SK-N-SH treated with all-trans-retinoic acid at 6 μM for 48 hours (cell line): Measurements from ENCODE around the gene CD68.

ENCODE experiments used
- ATAC-seq: fragments of 200-7000 bp; cut with Tn5 transposase; 3 replicates; pipeline ENCODE4 v1.9.1; 2020; ENCODE audit warnings: mild to moderate bottlenecking, moderate library complexity
- ARNTL ChIP-seq: fragments of 450-650 bp; formaldehyde crosslinking; IDR thresholded peaks from 2 replicates; pipeline ENCODE4 v1.5.0; 2020; ENCODE audit warnings: low read depth, mild to moderate bottlenecking, moderate library complexity, borderline replicate concordance
- BACH2 ChIP-seq: fragments of 250-450 bp; sonication (Bioruptor Pico); IDR thresholded peaks from 2 replicates; pipeline ENCODE4 v1.9.0; 2021; ENCODE audit warnings: mild to moderate bottlenecking, borderline replicate concordance
- CREB5 ChIP-seq: fragments of 250-450 bp; sonication (Bioruptor Pico); IDR thresholded peaks from 2 replicates; pipeline ENCODE4 v1.5.1; 2020; ENCODE audit warnings: low read depth, mild to moderate bottlenecking, moderate library complexity
- CSDC2 ChIP-seq: fragments of 250-450 bp; sonication (Bioruptor Pico); IDR thresholded peaks from 2 replicates; pipeline ENCODE4 v1.5.0; 2020; ENCODE audit warnings: mild to moderate bottlenecking, moderate library complexity
- CSRNP3 ChIP-seq: fragments of 250-450 bp; sonication (Bioruptor Pico); IDR thresholded peaks from 2 replicates; pipeline ENCODE4 v1.5.1; 2021; ENCODE audit warnings: mild to moderate bottlenecking, moderate library complexity
- ESRRG ChIP-seq: fragments of 250-450 bp; sonication (Bioruptor Pico); IDR thresholded peaks from 2 replicates; pipeline ENCODE4 v1.6.1; 2021; ENCODE audit warnings: mild to moderate bottlenecking
- GLIS3 ChIP-seq: fragments of 250-450 bp; sonication (Bioruptor Pico); IDR thresholded peaks from 2 replicates; pipeline ENCODE4 v1.5.0; 2020; ENCODE audit warnings: mild to moderate bottlenecking, moderate library complexity
- ISL1 ChIP-seq: fragments of 250-450 bp; sonication (Bioruptor Pico); IDR thresholded peaks from 2 replicates; pipeline ENCODE4 v2.1.2; 2022; ENCODE audit warnings: mild to moderate bottlenecking, moderate library complexity
- OSR1 ChIP-seq: fragments of 250-450 bp; sonication (Bioruptor Pico); IDR thresholded peaks from 2 replicates; pipeline ENCODE4 v1.8.0; 2022; ENCODE audit warnings: moderate library complexity, mild to moderate bottlenecking, inconsistent platforms
- PPARA ChIP-seq: fragments of 250-450 bp; sonication (Bioruptor Pico); IDR thresholded peaks from 2 replicates; pipeline ENCODE4 v1.5.0; 2020; ENCODE audit warnings: mild to moderate bottlenecking, borderline replicate concordance
- SNAI2 ChIP-seq: fragments of 250-450 bp; sonication (Bioruptor Pico); IDR thresholded peaks from 2 replicates; pipeline ENCODE4 v1.5.0; 2020; ENCODE audit warnings: mild to moderate bottlenecking, moderate library complexity
- TOX ChIP-seq: fragments of 250-450 bp; sonication (Bioruptor Pico); IDR thresholded peaks from 2 replicates; pipeline ENCODE4 v1.8.0; 2021; ENCODE audit warnings: mild to moderate bottlenecking, moderate library complexity, borderline replicate concordance
- TSHZ2 ChIP-seq: fragments of 250-450 bp; sonication (Bioruptor Pico); IDR thresholded peaks from 2 replicates; pipeline ENCODE4 v1.5.0; 2020; ENCODE audit warnings: mild to moderate bottlenecking, moderate library complexity
- ZC3H10 ChIP-seq: fragments of 250-450 bp; sonication (Bioruptor Pico); IDR thresholded peaks from 2 replicates; pipeline ENCODE4 v1.5.1; 2021; ENCODE audit warnings: mild to moderate bottlenecking, moderate library complexity
- ZFP3 ChIP-seq: fragments of 250-450 bp; sonication (Bioruptor Pico); IDR thresholded peaks from 2 replicates; pipeline ENCODE4 v1.5.0; 2020; ENCODE audit warnings: mild to moderate bottlenecking, moderate library complexity
- ZNF565 ChIP-seq: fragments of 450-650 bp; formaldehyde crosslinking; conservative IDR thresholded peaks from 2 replicates; pipeline ENCODE4 v1.5.0; 2020; ENCODE audit warnings: low read depth, mild to moderate bottlenecking, moderate library complexity
- ZNF70 ChIP-seq: fragments of 450-650 bp; formaldehyde crosslinking; IDR thresholded peaks from 2 replicates; pipeline ENCODE4 v1.5.0; 2020; ENCODE audit warnings: mild to moderate bottlenecking, moderate library complexity
- ZNF8 ChIP-seq: fragments of 450-650 bp; formaldehyde crosslinking; IDR thresholded peaks from 2 replicates; pipeline ENCODE4 v1.5.0; 2020; ENCODE audit warnings: mild to moderate bottlenecking, moderate library complexity
- TF ChIP-seq, protein P1 (sequence below): fragments of 250-450 bp; sonication (Bioruptor Pico); IDR thresholded peaks from 2 replicates; pipeline ENCODE4 v1.8.0; 2020; ENCODE audit warnings: mild to moderate bottlenecking, moderate library complexity, borderline replicate concordance

The CD68 gene

GRCh38 chr17:7550344-7550743, 29.1 kb upstream of the CD68 start (continued):
- no peak for TF ChIP-seq CSDC2 (CRISPR knock-in tag)

DNA sequence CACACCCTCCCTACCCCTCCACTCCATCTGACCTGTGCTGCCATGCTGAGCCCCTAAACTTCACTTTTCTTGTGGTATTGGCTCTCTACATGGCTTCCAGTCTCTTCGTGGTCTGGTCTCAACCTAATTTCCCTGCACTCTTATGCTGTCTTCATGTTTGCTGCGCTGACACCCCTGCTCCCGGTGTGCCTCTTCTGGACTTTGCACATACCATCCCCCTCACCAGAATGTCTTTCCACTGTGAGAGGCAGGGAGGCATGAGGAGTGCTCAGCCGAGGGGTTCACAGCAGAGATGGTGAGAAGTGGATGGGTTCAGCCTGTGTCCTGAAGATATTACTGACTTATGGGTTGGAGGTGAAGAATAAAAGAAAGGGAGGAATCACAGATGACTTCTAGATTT, 28.0 kb upstream of the CD68 start:
- ATAC-seq = no peak

GRCh38 chr17:7552621-7553051, 26.8 kb upstream of the CD68 start:
- TF ChIP-seq CSRNP3 (CRISPR knock-in tag) (no peak), BACH2 (no peak), TSHZ2 (no peak), CSDC2 (CRISPR knock-in tag) (no peak), OSR1 (CRISPR knock-in tag) (no peak), ZNF70 (CRISPR knock-in tag) (no peak), ZFP3 (CRISPR knock-in tag) (no peak), ZNF565 (CRISPR knock-in tag) (no peak), ZNF8 (CRISPR knock-in tag) (no peak), SNAI2 (CRISPR knock-in tag) (no peak), ARNTL (CRISPR knock-in tag) (no peak), ZC3H10 (CRISPR knock-in tag) (no peak), CREB5 (CRISPR knock-in tag) (no peak), TOX (no peak)
- TF ChIP-seq, protein P1, sequence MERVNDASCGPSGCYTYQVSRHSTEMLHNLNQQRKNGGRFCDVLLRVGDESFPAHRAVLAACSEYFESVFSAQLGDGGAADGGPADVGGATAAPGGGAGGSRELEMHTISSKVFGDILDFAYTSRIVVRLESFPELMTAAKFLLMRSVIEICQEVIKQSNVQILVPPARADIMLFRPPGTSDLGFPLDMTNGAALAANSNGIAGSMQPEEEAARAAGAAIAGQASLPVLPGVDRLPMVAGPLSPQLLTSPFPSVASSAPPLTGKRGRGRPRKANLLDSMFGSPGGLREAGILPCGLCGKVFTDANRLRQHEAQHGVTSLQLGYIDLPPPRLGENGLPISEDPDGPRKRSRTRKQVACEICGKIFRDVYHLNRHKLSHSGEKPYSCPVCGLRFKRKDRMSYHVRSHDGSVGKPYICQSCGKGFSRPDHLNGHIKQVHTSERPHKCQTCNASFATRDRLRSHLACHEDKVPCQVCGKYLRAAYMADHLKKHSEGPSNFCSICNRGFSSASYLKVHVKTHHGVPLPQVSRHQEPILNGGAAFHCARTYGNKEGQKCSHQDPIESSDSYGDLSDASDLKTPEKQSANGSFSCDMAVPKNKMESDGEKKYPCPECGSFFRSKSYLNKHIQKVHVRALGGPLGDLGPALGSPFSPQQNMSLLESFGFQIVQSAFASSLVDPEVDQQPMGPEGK (CRISPR knock-in tag) = no peak
- no peak for ATAC-seq

More for the DNA sequence above, 28.0 kb upstream of the CD68 start:
- no peak for TF ChIP-seq CSDC2 (CRISPR knock-in tag)
- no peak for TF ChIP-seq BACH2
- TF ChIP-seq CREB5 (CRISPR knock-in tag) = no peak
- TF ChIP-seq ISL1 (CRISPR knock-in tag) = no peak
- TF ChIP-seq SNAI2 (CRISPR knock-in tag) = no peak
- TF ChIP-seq ZFP3 (CRISPR knock-in tag) = no peak
- no peak for TF ChIP-seq ZNF8 (CRISPR knock-in tag)
- TF ChIP-seq TOX = no peak
- TF ChIP-seq TSHZ2 = no peak
- TF ChIP-seq GLIS3 = no peak
- TF ChIP-seq PPARA (CRISPR knock-in tag) = no peak
- TF ChIP-seq OSR1 (CRISPR knock-in tag) = no peak
- TF ChIP-seq ESRRG (CRISPR knock-in tag) = no peak
